Colonic mucosa (tissue), 4 donors: ENCODE results near the gene SDK2. TPM values are rescaled to one million over a fixed set of nuclear protein-coding genes. Genes with fewer than 3 reads are reported as not detected.

ENCODE experiments used
- DNase-seq: peaks from one replicate; pipeline ENCODE4 v3.0.0-alpha.2; 2020
- H3K27ac ChIP-seq: fragments of 200-600 bp; one replicate; pipeline ENCODE4 v1.8.0; 2021
- H3K27me3 ChIP-seq: fragments of 200-600 bp; one replicate; pipeline ENCODE4 v1.8.0; 2021
- H3K36me3 ChIP-seq: fragments of 200-600 bp; one replicate; pipeline ENCODE4 v1.8.0; 2021
- H3K4me1 ChIP-seq: fragments of 200-600 bp; one replicate; pipeline ENCODE4 v1.8.0; 2021; ENCODE audit warnings: mild to moderate bottlenecking
- H3K4me3 ChIP-seq: fragments of 200-600 bp; one replicate; pipeline ENCODE4 v1.8.0; 2021
- H3K9ac ChIP-seq, 2 donors: one replicate each; pipeline ENCODE4 v1.7.0; 2013; ENCODE audit warnings: control low read depth in 2 of 2, low read depth in 2 of 2, low read length in 2 of 2
- H3K9me3 ChIP-seq: fragments of 200-600 bp; one replicate; pipeline ENCODE4 v1.8.0; 2021
- CTCF ChIP-seq: fragments of 200-600 bp; IDR thresholded peaks from one replicate; pipeline ENCODE4 v1.8.0; 2022; ENCODE audit warnings: antibody characterized with exemption, mild to moderate bottlenecking
- intact Hi-C: fragments of 100-400 bp; cut with DNase I; formaldehyde crosslinking; loops from one replicate; pipeline ENCODE4 v1.14.1; 2022
- total RNA-seq, 2 donors: library from RNA; stranded (reverse); fragmentation: NEBNext Ultra II Directional in 1 of 2; extraction: Animal tissue kit (Norgen Biotek cat#: 25700) in 1 of 2; gene quantifications; one replicate each; pipeline ENCODE4 v1.2.1, GENCODE V29; 2021
- donor health status: healthy.
- donor health status: DM: no; HTN: no; CAD: no.
- donor health status: DM: no; HTN: no; CAD: no.

Gene SDK2
- total RNA-seq, 2 donors from 2014 or later = 0.94 to 1.2 TPM

GRCh38 chr17:73482251-73482716 lies 162.0 kb downstream of the SDK2 start:
- no peaks in the 10 kb centered on the region for H3K9me3 ChIP-seq
- no peak for TF ChIP-seq CTCF
- no peak for DNase-seq
- H3K27me3 ChIP-seq = no peaks in the 10 kb centered on the region
- H3K9ac ChIP-seq = no peak overlapping the region
- no peaks in the 10 kb centered on the region for H3K36me3 ChIP-seq
- intact Hi-C loops = no loop called here
- H3K4me1 ChIP-seq = no peaks in the 10 kb centered on the region
- H3K4me3 ChIP-seq = no peak overlapping the region
- H3K27ac ChIP-seq = no peak overlapping the region

- Histone ChIP-seq H3K27ac (no peak overlapping the region), H3K4me1 (no peaks in the 10 kb centered on the region), H3K36me3 (no peaks in the 10 kb centered on the region), H3K27me3 (no peaks in the 10 kb centered on the region), H3K9me3 (no peaks in the 10 kb centered on the region), H3K9ac (no peak overlapping the region), H3K4me3 (no peak overlapping the region)
- intact Hi-C loops = no loop called here
- TF ChIP-seq CTCF = no peak
- DNase-seq = no peak
Measured at GRCh38 chr17:73481676-73482075, 162.6 kb downstream of the SDK2 start.

- Histone ChIP-seq H3K36me3 (no peaks in the 10 kb centered on the region), H3K9ac (no peak overlapping the region), H3K9me3 (no peaks in the 10 kb centered on the region), H3K27ac (no peak overlapping the region), H3K4me3 (no peak overlapping the region), H3K4me1 (no peaks in the 10 kb centered on the region), H3K27me3 (no peaks in the 10 kb centered on the region)
- no peak for DNase-seq
- TF ChIP-seq CTCF = no peak
- intact Hi-C loops = no loop called here
Measured at GRCh38 chr17:73480740-73481139, 163.5 kb downstream of the SDK2 start.

DNA sequence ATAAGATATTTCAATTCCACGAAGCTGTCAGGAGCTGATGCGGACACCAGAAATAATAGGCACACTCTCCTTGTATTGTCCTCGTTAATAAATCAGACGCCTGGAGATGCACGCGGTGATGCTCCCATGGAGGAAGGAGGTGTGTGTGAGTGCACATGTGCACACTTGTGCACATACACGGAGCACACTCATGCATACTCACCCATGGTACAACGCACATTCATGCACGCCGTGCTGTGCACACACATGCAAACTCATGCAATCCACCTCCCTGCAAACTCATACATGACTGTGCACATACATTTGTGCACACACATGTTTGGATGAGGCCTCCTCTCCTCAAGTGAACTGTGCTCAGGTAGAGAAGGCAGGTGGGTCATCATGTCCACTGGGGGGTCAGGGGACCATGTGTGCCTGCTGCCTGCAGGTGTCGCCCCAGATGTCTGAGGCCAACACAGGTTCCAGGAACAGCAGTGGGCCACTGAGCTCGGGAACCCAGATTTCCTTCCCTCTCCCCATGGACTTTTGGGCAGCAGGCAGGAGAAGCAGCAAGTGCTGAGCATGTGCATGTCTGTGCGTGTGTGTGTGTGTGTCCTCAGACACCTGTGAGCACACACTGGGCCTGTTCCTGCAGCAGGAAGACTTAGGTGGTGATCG lies 165.3 kb downstream of the SDK2 start:
- Histone ChIP-seq H3K36me3 (no peaks in the 10 kb centered on the region), H3K9me3 (no peaks in the 10 kb centered on the region), H3K27ac (no peak overlapping the region), H3K9ac (no peak overlapping the region), H3K4me1 (no peaks in the 10 kb centered on the region), H3K27me3 (no peaks in the 10 kb centered on the region), H3K4me3 (no peak overlapping the region)
- no peak for TF ChIP-seq CTCF
- DNase-seq = no peak
- intact Hi-C loops = no loop called here

DNA sequence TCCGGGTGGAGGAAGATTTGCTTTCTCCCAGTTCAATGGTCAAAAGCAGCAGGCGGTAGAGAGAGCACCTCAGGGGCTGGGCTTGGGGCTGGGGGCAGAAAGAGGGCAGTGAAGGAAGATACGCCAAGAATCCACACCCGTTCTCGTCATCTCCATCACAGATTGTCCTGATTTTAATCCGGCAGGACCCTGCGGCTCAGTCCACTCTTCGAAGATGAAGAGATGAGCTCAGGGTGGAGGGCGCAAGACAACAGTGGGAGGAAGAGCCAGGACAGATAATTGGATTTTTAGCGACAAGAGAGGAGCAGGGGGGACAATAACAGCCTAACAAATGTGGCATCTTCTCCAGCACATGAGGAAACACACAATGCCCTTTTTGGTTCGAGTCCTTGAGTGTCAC lies 165.9 kb downstream of the SDK2 start:
- Histone ChIP-seq H3K36me3 (no peaks in the 10 kb centered on the region), H3K9me3 (no peaks in the 10 kb centered on the region), H3K4me1 (no peaks in the 10 kb centered on the region), H3K9ac (no peak overlapping the region), H3K4me3 (no peak overlapping the region), H3K27ac (no peak overlapping the region), H3K27me3 (no peaks in the 10 kb centered on the region)
- intact Hi-C loops = no loop called here
- no peak for TF ChIP-seq CTCF
- no peak for DNase-seq
